WTC11 (cell line): ENCODE data around the gene C14orf93. TPM values are rescaled to one million over a fixed set of nuclear protein-coding genes. Genes with fewer than 3 reads are reported as not detected.
"Not testable (repeated sequence)": the region's sequence is repeated elsewhere in the genome, so short reads cannot be mapped to it uniquely, and the experiment has no call there.

Experiments used
- ATAC-seq: fragments of 200-7000 bp; cut with Tn5 transposase; 2 replicates; pipeline ENCODE4 v1.10.0; 2021; ENCODE audit warnings: mild to moderate bottlenecking, moderate library complexity
- CTCF ChIA-PET: fragments of 300-600 bp; sonication (Branson Sonifier 250); formaldehyde crosslinking; loops from one replicate; lab custom pipeline; 2021; ENCODE audit warnings: antibody characterized with exemption; lab: Charles Lee
- POLR2A ChIA-PET: fragments of 350-600 bp; sonication (Branson Sonifier 250); formaldehyde crosslinking; loops from one replicate; lab custom pipeline; 2021; ENCODE audit warnings: antibody characterized with exemption; lab: Charles Lee
- DNase-seq: peaks from one replicate; pipeline ENCODE4 v3.0.0; 2021; ENCODE audit warnings: low spot score
- H3K27ac Mint-ChIP-seq: 2 replicates; pipeline ENCODE4 v1.8.0; 2021; ENCODE audit warnings: mixed read lengths
- H3K27me3 Mint-ChIP-seq: 2 replicates; pipeline ENCODE4 v1.8.0; 2021; ENCODE audit warnings: low read depth, mild to moderate bottlenecking, moderate library complexity, mixed read lengths
- H3K36me3 Mint-ChIP-seq: 2 replicates; pipeline ENCODE4 v1.8.0; 2021; ENCODE audit warnings: mixed read lengths
- H3K4me1 Mint-ChIP-seq: 2 replicates; pipeline ENCODE4 v1.8.0; 2022; ENCODE audit warnings: mixed read lengths
- H3K4me3 Mint-ChIP-seq: 2 replicates; pipeline ENCODE4 v1.8.0; 2021; ENCODE audit warnings: mild to moderate bottlenecking, moderate library complexity, mixed read lengths
- H3K9me3 Mint-ChIP-seq: 2 replicates; pipeline ENCODE4 v1.8.0; 2021; ENCODE audit warnings: mixed read lengths
- AR ChIP-seq: fragments of 250-450 bp; sonication (Bioruptor Pico); IDR thresholded peaks from 2 replicates; pipeline ENCODE4 v1.9.0; 2021; ENCODE audit warnings: mild to moderate bottlenecking
- ATF3 ChIP-seq: sonication (generic); formaldehyde crosslinking; conservative IDR thresholded peaks from 2 replicates; pipeline ENCODE4 v1.8.1; 2022; ENCODE audit warnings: mild to moderate bottlenecking, missing genetic modification reagents
- CBFB ChIP-seq: sonication (generic); formaldehyde crosslinking; IDR thresholded peaks from 2 replicates; pipeline ENCODE4 v1.8.1; 2022; ENCODE audit warnings: mild to moderate bottlenecking, low read depth, missing genetic modification reagents
- CREB1 ChIP-seq: sonication (generic); formaldehyde crosslinking; IDR thresholded peaks from 2 replicates; pipeline ENCODE4 v1.8.0; 2023; ENCODE audit warnings: mild to moderate bottlenecking, missing genetic modification reagents
- ESRRA ChIP-seq: sonication (generic); formaldehyde crosslinking; IDR thresholded peaks from 2 replicates; pipeline ENCODE4 v1.8.1; 2022; ENCODE audit warnings: mild to moderate bottlenecking, missing genetic modification reagents, borderline replicate concordance
- FOXK1 ChIP-seq: sonication (generic); formaldehyde crosslinking; IDR thresholded peaks from 2 replicates; pipeline ENCODE4 v1.8.0; 2022; ENCODE audit warnings: mild to moderate bottlenecking, moderate library complexity, missing genetic modification reagents
- IRF2 ChIP-seq: sonication (generic); formaldehyde crosslinking; IDR thresholded peaks from 2 replicates; pipeline ENCODE4 v1.8.0; 2022; ENCODE audit warnings: low read depth, missing genetic modification reagents, borderline replicate concordance
- MAX ChIP-seq: sonication (generic); formaldehyde crosslinking; IDR thresholded peaks from 2 replicates; pipeline ENCODE4 v1.8.0; 2022; ENCODE audit warnings: mild to moderate bottlenecking, missing genetic modification reagents
- SP1 ChIP-seq: sonication (generic); formaldehyde crosslinking; conservative IDR thresholded peaks from 2 replicates; pipeline ENCODE4 v1.8.1; 2022; ENCODE audit warnings: missing genetic modification reagents
- TCF7 ChIP-seq: sonication (generic); formaldehyde crosslinking; IDR thresholded peaks from 2 replicates; pipeline ENCODE4 v1.8.0; 2022; ENCODE audit warnings: mild to moderate bottlenecking, low read depth, missing genetic modification reagents, moderate library complexity
- ZNF121 ChIP-seq: sonication (generic); formaldehyde crosslinking; IDR thresholded peaks from 2 replicates; pipeline ENCODE4 v1.8.0; 2023; ENCODE audit warnings: missing genetic modification reagents
- ZNF138 ChIP-seq: sonication (generic); formaldehyde crosslinking; conservative IDR thresholded peaks from 2 replicates; pipeline ENCODE4 v1.8.1; 2022; ENCODE audit warnings: mild to moderate bottlenecking, moderate library complexity, missing genetic modification reagents
- ZNF232 ChIP-seq: sonication (generic); formaldehyde crosslinking; IDR thresholded peaks from 2 replicates; pipeline ENCODE4 v1.8.0; 2022; ENCODE audit warnings: mild to moderate bottlenecking, missing genetic modification reagents
- ZNF263 ChIP-seq: sonication (generic); formaldehyde crosslinking; IDR thresholded peaks from 2 replicates; pipeline ENCODE4 v1.8.1; 2022; ENCODE audit warnings: low read depth, mild to moderate bottlenecking, moderate library complexity, missing genetic modification reagents
- ZNF512 ChIP-seq: sonication (generic); formaldehyde crosslinking; IDR thresholded peaks from 2 replicates; pipeline ENCODE4 v1.8.1; 2022; ENCODE audit warnings: missing genetic modification reagents, borderline replicate concordance
- total RNA-seq: library from RNA; stranded (reverse); gene quantifications from 3 replicates; pipeline ENCODE4 v1.2.3, GENCODE V29; 2021
- TF ChIP-seq, protein P1 (sequence below): sonication (generic); formaldehyde crosslinking; IDR thresholded peaks from 2 replicates; pipeline ENCODE4 v1.8.1; 2023; ENCODE audit warnings: mild to moderate bottlenecking, missing genetic modification reagents, moderate library complexity
- TF ChIP-seq, protein P2 (sequence below): sonication (generic); formaldehyde crosslinking; IDR thresholded peaks from 2 replicates; pipeline ENCODE4 v1.8.1; 2022; ENCODE audit warnings: low read depth, mild to moderate bottlenecking, moderate library complexity, missing genetic modification reagents, borderline replicate concordance
- TF ChIP-seq, protein P3 (sequence below): sonication (generic); formaldehyde crosslinking; IDR thresholded peaks from 2 replicates; pipeline ENCODE4 v1.8.1; 2023; ENCODE audit warnings: mild to moderate bottlenecking, moderate library complexity, missing genetic modification reagents
- TF ChIP-seq, protein P4 (sequence below): sonication (generic); formaldehyde crosslinking; conservative IDR thresholded peaks from 2 replicates; pipeline ENCODE4 v1.8.1; 2023; ENCODE audit warnings: mild to moderate bottlenecking, low read depth, missing genetic modification reagents, moderate library complexity

Gene C14orf93
- total RNA-seq, 1 experiment from 2014 or later, result 8.1 TPM

DNA sequence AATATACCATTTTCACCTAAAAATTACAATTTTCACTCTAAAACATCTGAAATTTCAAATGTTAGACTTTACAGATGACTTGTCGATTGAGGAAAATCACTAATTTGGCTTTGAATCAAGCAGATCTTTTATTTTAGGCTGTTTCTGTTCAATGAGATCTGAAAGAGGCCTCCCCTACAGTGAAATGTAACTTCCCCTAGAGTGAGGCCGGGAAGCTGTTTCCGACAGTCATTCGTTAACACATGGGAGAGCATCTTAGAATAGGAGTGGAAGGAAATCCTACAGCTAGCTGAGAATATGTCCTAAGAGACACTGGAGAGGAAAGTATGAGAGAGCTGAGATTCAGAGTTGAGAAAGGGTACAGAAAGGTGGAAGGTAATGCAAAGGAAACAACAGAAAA, 5.7 kb upstream of the C14orf93 start (continued):
- TF ChIP-seq ZNF138 (no peak), ZNF263 (CRISPR knock-in tag) (no peak), ESRRA (CRISPR knock-in tag) (no peak)
- TF ChIP-seq, protein P1, sequence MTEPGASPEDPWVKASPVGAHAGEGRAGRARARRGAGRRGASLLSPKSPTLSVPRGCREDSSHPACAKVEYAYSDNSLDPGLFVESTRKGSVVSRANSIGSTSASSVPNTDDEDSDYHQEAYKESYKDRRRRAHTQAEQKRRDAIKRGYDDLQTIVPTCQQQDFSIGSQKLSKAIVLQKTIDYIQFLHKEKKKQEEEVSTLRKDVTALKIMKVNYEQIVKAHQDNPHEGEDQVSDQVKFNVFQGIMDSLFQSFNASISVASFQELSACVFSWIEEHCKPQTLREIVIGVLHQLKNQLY, result no peak
- TF ChIP-seq, protein P2, sequence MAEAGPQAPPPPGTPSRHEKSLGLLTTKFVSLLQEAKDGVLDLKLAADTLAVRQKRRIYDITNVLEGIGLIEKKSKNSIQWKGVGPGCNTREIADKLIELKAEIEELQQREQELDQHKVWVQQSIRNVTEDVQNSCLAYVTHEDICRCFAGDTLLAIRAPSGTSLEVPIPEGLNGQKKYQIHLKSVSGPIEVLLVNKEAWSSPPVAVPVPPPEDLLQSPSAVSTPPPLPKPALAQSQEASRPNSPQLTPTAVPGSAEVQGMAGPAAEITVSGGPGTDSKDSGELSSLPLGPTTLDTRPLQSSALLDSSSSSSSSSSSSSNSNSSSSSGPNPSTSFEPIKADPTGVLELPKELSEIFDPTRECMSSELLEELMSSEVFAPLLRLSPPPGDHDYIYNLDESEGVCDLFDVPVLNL (CRISPR knock-in tag), result no peak

DNA sequence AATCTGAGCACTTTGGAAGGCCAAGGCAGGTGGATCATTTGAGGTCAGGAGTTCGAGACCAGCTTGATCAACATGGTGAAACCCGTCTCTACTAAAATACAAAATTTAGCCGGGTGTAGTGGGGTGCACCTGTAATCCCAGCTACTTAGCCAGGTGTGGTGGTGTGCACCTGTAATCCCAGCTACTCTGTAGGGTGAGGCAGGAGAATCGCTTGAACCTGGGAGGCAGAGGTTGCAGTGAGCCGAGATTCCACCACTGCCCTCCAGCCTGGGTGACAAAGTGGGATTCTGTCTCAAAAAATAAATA, 3.8 kb upstream of the C14orf93 start:
- H3K36me3 Mint-ChIP-seq, H3K27ac Mint-ChIP-seq, H3K4me3 Mint-ChIP-seq, POLR2A ChIA-PET, ATAC-seq, DNase-seq, H3K27me3 Mint-ChIP-seq, H3K9me3 Mint-ChIP-seq: not testable (repeated sequence)
- peaks cover 13% of the 10 kb centered on the region for H3K4me1 Mint-ChIP-seq
- CTCF ChIA-PET, result interaction anchor here (1.2 to 4.0 kb wide), 4 partner anchors 8 to 73 kb away, joined by 3 to 36 read pairs (median 4); no protein-coding TSS in a partner anchor

DNA sequence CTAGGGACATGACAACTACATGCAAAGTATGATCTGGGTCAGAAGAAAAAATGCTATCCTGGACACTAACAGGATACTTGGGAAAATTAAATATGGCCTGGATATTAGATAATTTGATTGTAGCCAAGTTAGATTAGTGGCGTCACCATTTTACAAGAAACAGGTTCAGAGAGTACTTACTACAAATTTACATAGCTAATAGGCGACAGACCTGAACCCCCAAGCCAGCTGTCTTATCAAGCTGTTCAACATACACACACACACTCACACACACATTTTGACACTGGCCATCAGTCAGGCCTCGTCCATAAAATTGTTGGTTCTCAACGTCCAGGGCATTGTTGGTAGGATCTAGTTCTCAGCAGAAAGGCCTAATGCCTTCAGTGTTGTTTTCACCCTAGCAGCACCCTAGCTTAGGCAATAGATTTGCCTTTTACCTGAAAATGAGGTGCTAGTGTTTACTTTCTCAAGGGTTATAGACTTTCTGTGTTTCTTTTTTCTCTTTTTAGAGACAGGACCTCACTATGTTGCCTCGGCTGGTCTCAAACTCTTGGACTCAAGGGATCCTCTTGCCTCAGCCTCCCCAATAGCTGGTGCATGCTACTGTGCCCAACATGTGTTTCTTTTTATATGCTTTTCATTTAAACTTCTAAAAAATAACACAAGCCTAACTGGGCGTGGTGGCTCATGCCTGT, 3.3 kb upstream of the C14orf93 start:
- ATAC-seq (no peak), DNase-seq (no peak)
- ChIA-PET POLR2A (no interaction called here), CTCF (interaction anchor here (1.2 to 4.0 kb wide), 4 partner anchors 9 to 73 kb away, joined by 3 to 36 read pairs (median 4); no protein-coding TSS in a partner anchor)
- H3K4me3 Mint-ChIP-seq, result no peak overlapping the region
- H3K36me3 Mint-ChIP-seq, result no peaks in the 10 kb centered on the region; the same call in 1 of the 2 replicates
- H3K4me1 Mint-ChIP-seq, result peaks cover 14% of the 10 kb centered on the region
- H3K27me3 Mint-ChIP-seq, result no peaks in the 10 kb centered on the region
- H3K9me3 Mint-ChIP-seq, result peaks cover 8% of the 10 kb centered on the region
- no peak overlapping the region for H3K27ac Mint-ChIP-seq
- TF ChIP-seq AR (CRISPR knock-in tag) (no peak), CREB1 (no peak), TCF7 (CRISPR knock-in tag) (no peak), ZNF121 (CRISPR knock-in tag) (no peak), ZNF512 (no peak), SP1 (no peak), IRF2 (no peak), ATF3 (no peak), ZNF232 (no peak), CBFB (CRISPR knock-in tag) (no peak), FOXK1 (CRISPR knock-in tag) (no peak), MAX (CRISPR knock-in tag) (no peak)
- TF ChIP-seq, protein P2 (CRISPR knock-in tag), result no peak
- TF ChIP-seq, protein P3, sequence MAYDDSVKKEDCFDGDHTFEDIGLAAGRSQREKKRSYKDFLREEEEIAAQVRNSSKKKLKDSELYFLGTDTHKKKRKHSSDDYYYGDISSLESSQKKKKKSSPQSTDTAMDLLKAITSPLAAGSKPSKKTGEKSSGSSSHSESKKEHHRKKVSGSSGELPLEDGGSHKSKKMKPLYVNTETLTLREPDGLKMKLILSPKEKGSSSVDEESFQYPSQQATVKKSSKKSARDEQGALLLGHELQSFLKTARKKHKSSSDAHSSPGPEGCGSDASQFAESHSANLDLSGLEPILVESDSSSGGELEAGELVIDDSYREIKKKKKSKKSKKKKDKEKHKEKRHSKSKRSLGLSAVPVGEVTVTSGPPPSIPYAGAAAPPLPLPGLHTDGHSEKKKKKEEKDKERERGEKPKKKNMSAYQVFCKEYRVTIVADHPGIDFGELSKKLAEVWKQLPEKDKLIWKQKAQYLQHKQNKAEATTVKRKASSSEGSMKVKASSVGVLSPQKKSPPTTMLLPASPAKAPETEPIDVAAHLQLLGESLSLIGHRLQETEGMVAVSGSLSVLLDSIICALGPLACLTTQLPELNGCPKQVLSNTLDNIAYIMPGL (CRISPR knock-in tag), result no peak
- TF ChIP-seq, protein P4, sequence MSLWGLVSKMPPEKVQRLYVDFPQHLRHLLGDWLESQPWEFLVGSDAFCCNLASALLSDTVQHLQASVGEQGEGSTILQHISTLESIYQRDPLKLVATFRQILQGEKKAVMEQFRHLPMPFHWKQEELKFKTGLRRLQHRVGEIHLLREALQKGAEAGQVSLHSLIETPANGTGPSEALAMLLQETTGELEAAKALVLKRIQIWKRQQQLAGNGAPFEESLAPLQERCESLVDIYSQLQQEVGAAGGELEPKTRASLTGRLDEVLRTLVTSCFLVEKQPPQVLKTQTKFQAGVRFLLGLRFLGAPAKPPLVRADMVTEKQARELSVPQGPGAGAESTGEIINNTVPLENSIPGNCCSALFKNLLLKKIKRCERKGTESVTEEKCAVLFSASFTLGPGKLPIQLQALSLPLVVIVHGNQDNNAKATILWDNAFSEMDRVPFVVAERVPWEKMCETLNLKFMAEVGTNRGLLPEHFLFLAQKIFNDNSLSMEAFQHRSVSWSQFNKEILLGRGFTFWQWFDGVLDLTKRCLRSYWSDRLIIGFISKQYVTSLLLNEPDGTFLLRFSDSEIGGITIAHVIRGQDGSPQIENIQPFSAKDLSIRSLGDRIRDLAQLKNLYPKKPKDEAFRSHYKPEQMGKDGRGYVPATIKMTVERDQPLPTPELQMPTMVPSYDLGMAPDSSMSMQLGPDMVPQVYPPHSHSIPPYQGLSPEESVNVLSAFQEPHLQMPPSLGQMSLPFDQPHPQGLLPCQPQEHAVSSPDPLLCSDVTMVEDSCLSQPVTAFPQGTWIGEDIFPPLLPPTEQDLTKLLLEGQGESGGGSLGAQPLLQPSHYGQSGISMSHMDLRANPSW, result no peak
